GM18499 (cell line): Measurements from ENCODE around the gene GNAZ.

Experiments
- ATAC-seq: cut with Tn5 transposase; IDR thresholded peaks from one replicate; pipeline ENCODE4 v1.9.1; 2021; ENCODE audit warnings: moderate number of reproducible peaks; ENCODE audit not compliant: insufficient read depth, unreplicated experiment

Gene GNAZ

GRCh38 chr22:23103199-23103954 is 33.1 kb downstream of the GNAZ start:
- no peak for ATAC-seq

GRCh38 chr22:23104187-23104971 is 34.1 kb downstream of the GNAZ start:
- no peak for ATAC-seq

GRCh38 chr22:23105304-23105703 is 35.0 kb downstream of the GNAZ start:
- ATAC-seq: no peak

GRCh38 chr22:23105919-23106318 is 35.6 kb downstream of the GNAZ start:
- no peak for ATAC-seq

- ATAC-seq: no peak
Observed at GRCh38 chr22:23106344-23106743, 36.0 kb downstream of the GNAZ start.

GRCh38 chr22:23106906-23107367 is 36.6 kb downstream of the GNAZ start:
- no peak for ATAC-seq

- ATAC-seq: no peak
Observed at GRCh38 chr22:23107487-23108248, 37.3 kb downstream of the GNAZ start.

GRCh38 chr22:23108249-23109078 is 38.1 kb downstream of the GNAZ start:
- no peak for ATAC-seq

- ATAC-seq: no peak
Observed at GRCh38 chr22:23109079-23109347, 38.7 kb downstream of the GNAZ start.

GRCh38 chr22:23109441-23109978 is 39.2 kb downstream of the GNAZ start:
- no peak for ATAC-seq

- no peak for ATAC-seq
Observed at GRCh38 chr22:23110190-23110921, 40.0 kb downstream of the GNAZ start.

GRCh38 chr22:23110922-23111527 is 40.7 kb downstream of the GNAZ start:
- ATAC-seq: no peak

GRCh38 chr22:23112472-23113012 is 42.2 kb downstream of the GNAZ start:
- ATAC-seq: no peak

GRCh38 chr22:23113067-23113846 is 42.9 kb downstream of the GNAZ start:
- ATAC-seq: no peak

- ATAC-seq: no peak
Observed at GRCh38 chr22:23113847-23114720, 43.8 kb downstream of the GNAZ start.

GRCh38 chr22:23114721-23115020 is 44.4 kb downstream of the GNAZ start:
- no peak for ATAC-seq

- no peak for ATAC-seq
Observed at GRCh38 chr22:23115369-23115768, 45.0 kb downstream of the GNAZ start.
